Ishikawa (cell line): Measurements from ENCODE around the gene SUZ12.

Experiments used
- RAD21 ChIP-seq: IDR thresholded peaks from 2 replicates; pipeline ENCODE4 v1.6.1; 2012; ENCODE audit warnings: low read depth
- ZBTB7A ChIP-seq: IDR thresholded peaks from 2 replicates; pipeline ENCODE4 v1.6.1; 2012; ENCODE audit warnings: low read depth

- TF ChIP-seq RAD21 (no peak), ZBTB7A (no peak)
Measured at GRCh38 chr17:31916491-31917064, 20.2 kb upstream of the SUZ12 start.
